Measurements from ENCODE around the gene RTL9. TPM values are rescaled to one million over a fixed set of nuclear protein-coding genes. Genes with fewer than 3 reads are reported as not detected.
A peak's percentile ranks its signal among the peaks of the same experiment; 100 is the strongest.
"Not testable (repeated sequence)": the region's sequence is repeated elsewhere in the genome, so short reads cannot be mapped to it uniquely, and the experiment has no call there.

Gene RTL9
- total RNA-seq, 2 donors from 2014 or later: 0.04 TPM; not detected in 1

GRCh38 chrX:110328613-110329012 is 30.0 kb upstream of the RTL9 start:
- DNase-seq (ENCODE audit: low spot score in 2 of 2); ATAC-seq; H3K27ac Mint-ChIP-seq; H3K9me3 Mint-ChIP-seq; H3K36me3 Mint-ChIP-seq: not testable (repeated sequence)

GRCh38 chrX:110331444-110332030 is 27.1 kb upstream of the RTL9 start:
- no peak overlapping the region for H3K27ac Mint-ChIP-seq
- ATAC-seq (no peak), DNase-seq (ENCODE audit: low spot score in 2 of 2) (no peak)
- H3K36me3 Mint-ChIP-seq: no peaks in the 10 kb centered on the region
- no peaks in the 10 kb centered on the region for H3K9me3 Mint-ChIP-seq

DNA sequence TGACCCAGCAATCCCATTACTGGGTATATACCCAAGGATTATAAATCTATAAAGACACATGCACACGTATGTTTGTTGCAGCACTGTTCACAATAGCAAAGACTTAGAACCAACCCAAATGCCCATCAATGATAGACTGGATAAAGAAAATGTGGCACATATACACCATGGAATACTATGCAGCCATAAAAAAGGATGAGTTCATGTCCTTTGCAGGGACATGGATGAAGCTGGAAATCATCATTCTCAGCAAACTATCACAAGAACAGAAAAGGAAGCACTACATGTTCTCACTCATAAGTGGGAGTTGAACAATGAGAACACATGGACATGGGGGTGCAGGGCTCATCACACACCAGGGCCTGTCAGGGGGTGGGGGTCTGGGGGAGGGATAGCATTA is 25.2 kb upstream of the RTL9 start:
- not testable (repeated sequence) for ATAC-seq, H3K9me3 Mint-ChIP-seq, H3K36me3 Mint-ChIP-seq

GRCh38 chrX:110338935-110339334 is 19.7 kb upstream of the RTL9 start:
- no peak overlapping the region for H3K27ac Mint-ChIP-seq
- no peak for ATAC-seq
- no peaks in the 10 kb centered on the region for H3K36me3 Mint-ChIP-seq
- no peaks in the 10 kb centered on the region for H3K9me3 Mint-ChIP-seq
- no peak for DNase-seq (ENCODE audit: low spot score in 2 of 2)

More for the DNA sequence above, 25.2 kb upstream of the RTL9 start:
- not testable (repeated sequence) for H3K27ac Mint-ChIP-seq; DNase-seq (ENCODE audit: low spot score in 2 of 2)

DNA sequence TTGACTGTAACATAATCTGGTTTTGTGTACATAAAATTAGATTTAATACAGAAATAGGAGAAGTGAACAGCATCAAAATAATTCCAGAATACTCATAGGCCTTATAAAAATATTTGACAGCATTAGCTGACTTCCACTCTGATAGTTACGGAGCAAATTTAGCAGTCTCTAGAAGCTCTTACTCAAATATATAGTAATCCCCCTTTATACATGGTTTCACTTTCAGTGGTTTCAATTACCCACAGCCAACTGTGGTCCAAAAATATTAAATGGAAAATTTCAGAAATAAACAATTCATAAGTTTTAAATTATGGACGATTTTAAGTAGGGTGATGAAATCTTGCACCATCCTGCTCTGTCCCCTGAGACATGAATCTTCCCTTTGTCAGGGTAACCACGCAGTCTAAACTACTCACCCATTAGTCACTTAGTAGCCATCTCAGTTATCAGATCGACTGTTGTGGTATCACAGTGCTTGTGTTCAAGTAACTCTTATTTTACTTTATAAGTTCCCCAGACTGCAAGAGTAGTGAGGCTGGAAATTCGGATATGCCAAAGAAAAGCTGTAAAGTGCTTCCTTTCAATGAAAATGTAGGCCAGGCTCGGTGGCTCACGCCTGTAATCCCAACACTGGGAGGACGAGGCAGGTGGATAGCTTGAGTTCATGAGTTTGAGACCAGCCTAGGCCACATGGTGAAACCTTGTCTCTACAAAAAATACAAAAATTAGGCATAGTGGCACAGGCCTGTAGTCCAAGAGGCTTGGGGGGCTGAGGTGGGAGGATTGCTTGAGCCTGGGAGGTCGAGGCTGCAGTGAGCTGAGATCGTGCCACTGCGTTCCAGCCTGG is 17.2 kb upstream of the RTL9 start:
- ATAC-seq: peak; percentile 76 to 89
- Mint-ChIP-seq H3K36me3 (no peaks in the 10 kb centered on the region), H3K27ac (peak overlapping the region in 1 of 2 donors; percentile 85), H3K9me3 (no peaks in the 10 kb centered on the region)
- DNase-seq (ENCODE audit: low spot score in 2 of 2): no peak

GRCh38 chrX:110346681-110347080 is 12.0 kb upstream of the RTL9 start:
- H3K9me3 Mint-ChIP-seq: no peaks in the 10 kb centered on the region
- no peak for ATAC-seq
- no peaks in the 10 kb centered on the region for H3K36me3 Mint-ChIP-seq
- no peak overlapping the region for H3K27ac Mint-ChIP-seq
- no peak for DNase-seq (ENCODE audit: low spot score in 2 of 2)

GRCh38 chrX:110359273-110359672 is 625 bp downstream of the RTL9 start:
- Mint-ChIP-seq H3K9me3 (no peaks in the 10 kb centered on the region), H3K36me3 (no peaks in the 10 kb centered on the region), H3K27ac (no peak overlapping the region)
- DNase-seq (ENCODE audit: low spot score in 2 of 2) (no peak), ATAC-seq (no peak)

DNA sequence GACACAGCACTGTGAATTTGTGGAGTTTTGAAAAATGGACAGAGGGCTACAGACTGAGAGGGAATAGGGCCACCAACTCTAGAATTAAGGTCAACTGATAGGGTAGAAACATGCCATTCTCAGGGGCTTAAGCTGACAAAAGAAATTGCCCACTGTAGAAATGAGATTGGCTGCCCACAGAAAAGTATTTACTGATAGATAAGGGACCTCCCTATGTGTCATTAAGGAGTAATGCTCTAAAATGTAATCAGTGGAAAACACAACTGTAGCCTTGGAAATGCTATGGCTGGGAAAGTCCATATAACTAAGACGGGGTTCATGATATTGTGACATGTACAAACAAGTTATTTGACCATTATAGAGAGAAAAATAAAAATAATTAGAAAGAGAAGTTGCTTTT is 4.6 kb downstream of the RTL9 start:
- no peak for DNase-seq (ENCODE audit: low spot score in 2 of 2)
- ATAC-seq: no peak
- no peak overlapping the region for H3K27ac Mint-ChIP-seq
- no peaks in the 10 kb centered on the region for H3K9me3 Mint-ChIP-seq
- H3K36me3 Mint-ChIP-seq: no peaks in the 10 kb centered on the region

DNA sequence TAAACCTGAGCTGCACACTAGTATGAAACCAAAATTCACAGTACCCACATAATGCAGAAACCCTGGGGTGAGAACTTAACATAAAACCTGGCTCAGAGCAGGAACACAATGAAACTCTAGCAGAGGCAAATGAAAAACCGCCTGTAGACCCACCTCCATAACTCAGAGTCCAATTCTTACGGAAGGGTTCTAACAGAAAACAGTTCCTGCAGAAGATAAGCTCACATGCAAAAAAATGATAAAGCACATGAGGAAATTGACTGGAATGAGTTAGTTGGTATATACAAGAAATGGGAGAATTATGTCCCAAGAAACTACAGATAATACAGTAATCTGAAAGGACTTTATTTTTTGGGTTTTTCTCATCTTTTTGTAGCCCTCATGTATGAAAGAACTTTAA is 14.7 kb downstream of the RTL9 start:
- ATAC-seq (no peak), DNase-seq (ENCODE audit: low spot score in 2 of 2) (no peak)
- Mint-ChIP-seq H3K9me3 (no peaks in the 10 kb centered on the region), H3K36me3 (no peaks in the 10 kb centered on the region), H3K27ac (no peak overlapping the region)

DNA sequence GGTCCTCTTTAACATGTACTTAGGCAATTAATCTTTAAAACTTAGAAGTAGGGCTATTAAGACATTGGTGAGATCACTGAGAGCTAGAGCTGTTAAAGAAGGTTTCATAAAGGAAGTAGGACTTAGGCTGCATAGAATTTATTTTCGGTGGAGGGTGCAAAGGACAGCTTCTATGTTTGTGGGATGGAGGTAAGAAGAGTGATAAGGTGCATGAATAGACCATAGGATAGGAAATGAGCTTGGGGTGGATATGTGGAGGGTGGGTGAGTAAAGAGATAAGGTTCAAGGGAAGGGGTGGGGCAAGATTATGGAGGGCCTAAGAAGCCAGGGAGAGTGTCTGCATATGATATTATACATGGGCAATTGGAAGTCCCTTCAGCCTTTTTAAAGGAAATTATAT is 15.9 kb downstream of the RTL9 start:
- H3K36me3 Mint-ChIP-seq: no peaks in the 10 kb centered on the region
- H3K27ac Mint-ChIP-seq: no peak overlapping the region
- DNase-seq (ENCODE audit: low spot score in 2 of 2) (no peak), ATAC-seq (no peak)
- no peaks in the 10 kb centered on the region for H3K9me3 Mint-ChIP-seq

DNA sequence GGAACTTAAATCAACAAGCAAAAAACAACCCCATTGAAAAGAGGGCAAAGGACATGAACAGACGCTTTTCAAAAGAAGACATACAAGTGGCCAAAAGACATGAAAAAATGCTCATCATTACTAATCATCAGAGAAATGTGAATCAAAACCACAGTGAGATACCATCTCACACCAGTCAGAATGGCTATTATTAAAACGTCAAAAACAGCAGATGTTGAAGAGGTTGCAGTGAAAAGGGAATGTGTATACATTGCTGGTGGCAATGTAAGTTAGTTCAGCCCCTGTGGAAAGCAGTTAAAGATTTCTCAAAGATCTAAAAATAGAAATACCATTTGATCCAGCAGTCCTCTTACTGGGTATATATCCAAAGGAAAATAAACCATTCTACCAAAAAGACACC is 22.6 kb downstream of the RTL9 start:
- Mint-ChIP-seq H3K9me3 (no peaks in the 10 kb centered on the region), H3K36me3 (no peaks in the 10 kb centered on the region), H3K27ac (no peak overlapping the region)
- ATAC-seq (no peak), DNase-seq (ENCODE audit: low spot score in 2 of 2) (no peak)

DNA sequence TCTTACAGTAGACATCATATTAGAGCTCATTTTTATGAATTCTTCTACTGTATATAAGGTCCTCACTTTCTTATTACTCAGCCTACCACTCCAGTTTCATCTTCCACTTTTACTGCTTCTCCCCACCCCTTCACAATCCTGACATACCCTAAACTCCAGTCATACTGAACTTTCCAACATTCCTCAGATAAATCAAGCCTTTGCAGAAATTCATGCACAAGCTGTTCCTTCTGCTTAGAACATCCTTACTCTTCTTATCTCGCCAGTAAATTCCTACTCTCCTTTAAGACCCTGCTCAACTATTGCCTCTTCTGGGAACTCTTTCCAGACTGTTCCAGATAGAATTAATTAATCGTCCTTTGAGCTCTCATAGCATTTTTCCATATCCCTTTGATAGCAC is 24.8 kb downstream of the RTL9 start:
- ATAC-seq (no peak), DNase-seq (ENCODE audit: low spot score in 2 of 2) (no peak)
- no peak overlapping the region for H3K27ac Mint-ChIP-seq
- no peaks in the 10 kb centered on the region for H3K36me3 Mint-ChIP-seq
- H3K9me3 Mint-ChIP-seq: no peaks in the 10 kb centered on the region

- H3K9me3 Mint-ChIP-seq: no peaks in the 10 kb centered on the region
- ATAC-seq: no peak
- H3K36me3 Mint-ChIP-seq: no peaks in the 10 kb centered on the region
- no peak overlapping the region for H3K27ac Mint-ChIP-seq
- no peak for DNase-seq (ENCODE audit: low spot score in 2 of 2)
Observed at GRCh38 chrX:110384490-110384889, 25.8 kb downstream of the RTL9 start.

- no peak for DNase-seq (ENCODE audit: low spot score in 2 of 2)
- no peaks in the 10 kb centered on the region for H3K9me3 Mint-ChIP-seq
Observed at GRCh38 chrX:110389570-110389969, 30.9 kb downstream of the RTL9 start.

GRCh38 chrX:110391086-110391485 is 32.4 kb downstream of the RTL9 start:
- Mint-ChIP-seq H3K36me3 (no peaks in the 10 kb centered on the region), H3K9me3 (no peaks in the 10 kb centered on the region), H3K27ac (no peak overlapping the region)
- DNase-seq (ENCODE audit: low spot score in 2 of 2) (no peak), ATAC-seq (no peak)

More at GRCh38 chrX:110389570-110389969, 30.9 kb downstream of the RTL9 start:
- Mint-ChIP-seq H3K27ac (no peak overlapping the region), H3K36me3 (no peaks in the 10 kb centered on the region)
- no peak for ATAC-seq

DNA sequence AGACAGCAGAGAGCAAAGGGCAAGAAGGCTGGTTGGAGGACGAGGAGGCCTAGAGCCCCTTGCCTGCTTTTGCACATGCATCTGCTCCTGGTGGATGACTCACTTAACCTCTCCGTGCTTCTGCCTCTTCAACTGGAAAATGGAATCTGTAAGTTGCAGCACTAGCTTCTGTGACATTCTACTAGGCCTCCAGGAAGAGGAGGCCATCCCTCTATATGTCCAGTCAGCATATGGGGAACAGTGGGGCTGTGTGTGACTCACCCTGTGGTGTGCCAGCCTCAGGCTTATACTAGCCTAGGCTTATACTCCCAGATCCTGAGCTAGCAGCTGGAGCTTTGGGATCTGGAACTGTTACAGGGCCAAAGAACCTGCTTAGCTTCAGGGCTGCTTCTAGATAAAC is 36.0 kb downstream of the RTL9 start:
- Mint-ChIP-seq H3K9me3 (no peaks in the 10 kb centered on the region), H3K36me3 (no peaks in the 10 kb centered on the region), H3K27ac (no peak overlapping the region)
- ATAC-seq: no peak
- no peak for DNase-seq (ENCODE audit: low spot score in 2 of 2)

- Mint-ChIP-seq H3K36me3 (no peaks in the 10 kb centered on the region), H3K9me3 (no peaks in the 10 kb centered on the region), H3K27ac (no peak overlapping the region)
- ATAC-seq: no peak
- no peak for DNase-seq (ENCODE audit: low spot score in 2 of 2)
Observed at GRCh38 chrX:110395877-110396276, 37.2 kb downstream of the RTL9 start.

GRCh38 chrX:110396735-110397134 is 38.1 kb downstream of the RTL9 start:
- Mint-ChIP-seq H3K9me3 (no peaks in the 10 kb centered on the region), H3K27ac (no peak overlapping the region), H3K36me3 (no peaks in the 10 kb centered on the region)
- ATAC-seq (no peak), DNase-seq (ENCODE audit: low spot score in 2 of 2) (no peak)
